ENCODE results near the gene HSD3B7. TPM values are rescaled to one million over a fixed set of nuclear protein-coding genes. Genes with fewer than 3 reads are reported as not detected.

HSD3B7 gene
- total RNA-seq, 4 donors from 2014 or later = 14.9 to 42.9 (median 22.5) TPM

DNA sequence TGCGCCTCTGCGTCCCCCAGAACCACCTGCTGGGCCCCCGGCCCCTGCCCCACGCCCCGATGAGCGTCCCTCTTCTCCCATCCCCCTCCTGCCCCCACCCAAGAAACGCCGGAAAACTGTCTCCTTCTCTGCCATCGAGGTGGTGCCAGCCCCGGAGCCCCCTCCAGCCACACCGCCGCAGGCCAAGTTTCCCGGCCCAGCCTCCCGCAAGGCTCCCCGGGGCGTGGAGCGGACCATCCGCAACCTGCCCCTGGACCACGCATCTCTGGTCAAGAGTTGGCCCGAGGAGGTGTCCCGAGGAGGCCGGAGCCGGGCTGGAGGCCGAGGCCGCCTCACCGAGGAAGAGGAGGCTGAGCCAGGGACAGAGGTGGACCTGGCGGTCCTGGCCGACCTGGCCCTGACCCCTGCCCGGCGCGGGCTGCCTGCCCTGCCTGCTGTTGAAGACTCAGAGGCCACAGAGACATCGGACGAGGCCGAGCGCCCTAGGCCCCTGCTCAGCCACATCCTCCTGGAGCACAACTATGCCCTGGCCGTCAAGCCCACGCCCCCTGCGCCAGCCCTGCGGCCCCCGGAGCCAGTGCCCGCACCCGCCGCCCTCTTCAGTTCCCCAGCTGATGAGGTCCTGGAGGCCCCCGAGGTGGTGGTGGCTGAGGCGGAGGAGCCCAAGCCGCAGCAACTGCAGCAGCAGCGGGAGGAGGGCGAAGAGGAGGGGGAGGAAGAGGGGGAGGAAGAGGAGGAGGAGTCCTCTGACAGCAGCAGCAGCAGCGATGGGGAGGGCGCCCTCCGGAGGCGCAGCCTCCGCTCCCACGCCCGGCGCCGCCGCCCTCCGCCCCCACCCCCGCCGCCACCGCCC lies 5.6 kb upstream of the HSD3B7 start:
- peaks cover 0 to 100% (median 20%) of the 10 kb centered on the region in 3 donors for H3K36me3 ChIP-seq
- DNase-seq (ENCODE audit: low spot score in 2 of 2) = no peak
- WGBS, 2 donors = 86 to 88% methylated on average over 26 to 61 of the region's 62 CpGs
- no peaks in the 10 kb centered on the region for H3K9me3 ChIP-seq
- TF ChIP-seq EP300 (IDR thresholded peaks at IDR 0.05) (no peak), POLR2A (IDR thresholded peaks at IDR 0.05) (no peak)
- TF ChIP-seq, protein P1, sequence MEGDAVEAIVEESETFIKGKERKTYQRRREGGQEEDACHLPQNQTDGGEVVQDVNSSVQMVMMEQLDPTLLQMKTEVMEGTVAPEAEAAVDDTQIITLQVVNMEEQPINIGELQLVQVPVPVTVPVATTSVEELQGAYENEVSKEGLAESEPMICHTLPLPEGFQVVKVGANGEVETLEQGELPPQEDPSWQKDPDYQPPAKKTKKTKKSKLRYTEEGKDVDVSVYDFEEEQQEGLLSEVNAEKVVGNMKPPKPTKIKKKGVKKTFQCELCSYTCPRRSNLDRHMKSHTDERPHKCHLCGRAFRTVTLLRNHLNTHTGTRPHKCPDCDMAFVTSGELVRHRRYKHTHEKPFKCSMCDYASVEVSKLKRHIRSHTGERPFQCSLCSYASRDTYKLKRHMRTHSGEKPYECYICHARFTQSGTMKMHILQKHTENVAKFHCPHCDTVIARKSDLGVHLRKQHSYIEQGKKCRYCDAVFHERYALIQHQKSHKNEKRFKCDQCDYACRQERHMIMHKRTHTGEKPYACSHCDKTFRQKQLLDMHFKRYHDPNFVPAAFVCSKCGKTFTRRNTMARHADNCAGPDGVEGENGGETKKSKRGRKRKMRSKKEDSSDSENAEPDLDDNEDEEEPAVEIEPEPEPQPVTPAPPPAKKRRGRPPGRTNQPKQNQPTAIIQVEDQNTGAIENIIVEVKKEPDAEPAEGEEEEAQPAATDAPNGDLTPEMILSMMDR (IDR thresholded peaks at IDR 0.05) = no peak
- no peak overlapping the region for H3K4me3 ChIP-seq
- no peaks in the 10 kb centered on the region for H3K27me3 ChIP-seq
- H3K27ac ChIP-seq = no peak overlapping the region
- peaks cover 0 to 5% (median 0%) of the 10 kb centered on the region in 4 donors for H3K4me1 ChIP-seq

DNA sequence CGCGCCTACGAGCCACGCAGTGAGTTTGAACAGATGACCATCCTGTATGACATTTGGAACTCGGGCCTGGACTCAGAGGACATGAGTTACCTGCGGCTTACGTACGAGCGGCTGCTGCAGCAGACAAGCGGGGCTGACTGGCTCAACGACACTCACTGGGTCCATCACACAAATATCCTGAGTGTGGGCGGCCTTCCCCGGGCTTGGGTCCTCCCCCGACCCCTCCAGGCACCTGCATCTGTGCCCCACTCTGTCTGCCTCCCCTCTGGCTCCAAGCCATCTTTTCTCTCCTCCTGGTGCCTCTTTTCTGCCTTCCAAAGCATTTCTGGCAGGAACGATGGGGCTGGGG lies 5.0 kb upstream of the HSD3B7 start:
- no peaks in the 10 kb centered on the region for H3K27me3 ChIP-seq
- no peak for DNase-seq (ENCODE audit: low spot score in 2 of 2)
- peaks cover 0 to 99% (median 20%) of the 10 kb centered on the region in 3 donors for H3K36me3 ChIP-seq
- no peaks in the 10 kb centered on the region for H3K9me3 ChIP-seq
- H3K4me1 ChIP-seq = peaks cover 0 to 11% (median 2%) of the 10 kb centered on the region in 4 donors
- WGBS, 2 donors = 80 to 88% methylated on average over 7 to 14 of the region's 15 CpGs
- H3K4me3 ChIP-seq = no peak overlapping the region
- TF ChIP-seq, protein P1 (IDR thresholded peaks at IDR 0.05) = no peak
- TF ChIP-seq EP300 (IDR thresholded peaks at IDR 0.05) = no peak
- no peak for TF ChIP-seq POLR2A (IDR thresholded peaks at IDR 0.05)
- no peak overlapping the region for H3K27ac ChIP-seq

DNA sequence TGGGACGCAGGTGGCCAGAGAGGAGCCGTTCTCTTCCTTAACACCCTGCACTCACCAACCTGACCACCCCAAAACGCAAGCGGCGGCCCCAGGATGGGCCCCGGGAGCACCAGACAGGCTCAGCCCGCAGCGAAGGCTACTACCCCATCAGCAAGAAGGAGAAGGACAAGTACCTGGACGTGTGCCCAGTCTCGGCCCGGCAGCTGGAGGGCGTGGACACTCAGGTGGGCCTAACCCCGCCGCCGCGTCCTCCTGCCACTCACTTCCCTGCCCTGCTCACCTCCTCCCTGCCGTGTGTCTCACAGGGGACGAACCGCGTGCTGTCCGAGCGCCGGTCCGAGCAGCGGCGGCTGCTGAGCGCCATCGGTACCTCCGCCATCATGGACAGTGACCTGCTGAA lies 4.6 kb upstream of the HSD3B7 start:
- H3K27me3 ChIP-seq = no peaks in the 10 kb centered on the region
- H3K27ac ChIP-seq = no peak overlapping the region
- TF ChIP-seq EP300 (IDR thresholded peaks at IDR 0.05) (no peak), POLR2A (IDR thresholded peaks at IDR 0.05) (no peak)
- TF ChIP-seq, protein P1 (IDR thresholded peaks at IDR 0.05) = no peak
- WGBS, 2 donors = 92 to 93% methylated on average over 28 to 29 of the region's 29 CpGs
- no peaks in the 10 kb centered on the region for H3K9me3 ChIP-seq
- peaks cover 0 to 15% (median 6%) of the 10 kb centered on the region in 4 donors for H3K4me1 ChIP-seq
- no peak for DNase-seq (ENCODE audit: low spot score in 2 of 2)
- H3K4me3 ChIP-seq = no peak overlapping the region
- peaks cover 0 to 94% (median 20%) of the 10 kb centered on the region in 3 donors for H3K36me3 ChIP-seq

DNA sequence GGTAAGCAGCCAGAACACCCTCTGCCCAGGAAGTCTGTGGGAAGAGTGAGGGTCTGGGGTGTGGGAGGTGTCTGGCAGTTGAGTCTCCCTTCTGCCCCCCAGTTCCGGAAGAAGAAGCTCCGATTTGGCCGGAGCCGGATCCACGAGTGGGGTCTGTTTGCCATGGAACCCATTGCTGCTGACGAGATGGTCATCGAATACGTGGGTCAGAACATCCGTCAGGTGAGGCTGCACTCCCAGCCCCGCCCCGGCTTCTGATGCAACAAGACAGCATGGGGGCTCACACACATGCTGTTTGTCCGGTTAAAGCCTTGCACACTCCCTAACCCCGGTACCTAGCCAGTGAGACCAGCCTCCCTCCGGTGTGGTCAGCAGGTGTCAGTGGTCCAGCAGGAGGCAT lies 4.0 kb upstream of the HSD3B7 start:
- H3K9me3 ChIP-seq = no peaks in the 10 kb centered on the region
- no peaks in the 10 kb centered on the region for H3K27me3 ChIP-seq
- H3K36me3 ChIP-seq = peaks cover 0 to 89% (median 14%) of the 10 kb centered on the region in 3 donors
- H3K4me1 ChIP-seq = peaks cover 0 to 20% (median 9%) of the 10 kb centered on the region in 4 donors
- no peak overlapping the region for H3K27ac ChIP-seq
- DNase-seq (ENCODE audit: low spot score in 2 of 2) = no peak
- TF ChIP-seq, protein P1 (IDR thresholded peaks at IDR 0.05) = no peak
- no peak for TF ChIP-seq POLR2A (IDR thresholded peaks at IDR 0.05)
- TF ChIP-seq EP300 (IDR thresholded peaks at IDR 0.05) = no peak
- no peak overlapping the region for H3K4me3 ChIP-seq
- 90 to 93% methylated on average over 14 of the region's 14 CpGs for WGBS, 2 donors

DNA sequence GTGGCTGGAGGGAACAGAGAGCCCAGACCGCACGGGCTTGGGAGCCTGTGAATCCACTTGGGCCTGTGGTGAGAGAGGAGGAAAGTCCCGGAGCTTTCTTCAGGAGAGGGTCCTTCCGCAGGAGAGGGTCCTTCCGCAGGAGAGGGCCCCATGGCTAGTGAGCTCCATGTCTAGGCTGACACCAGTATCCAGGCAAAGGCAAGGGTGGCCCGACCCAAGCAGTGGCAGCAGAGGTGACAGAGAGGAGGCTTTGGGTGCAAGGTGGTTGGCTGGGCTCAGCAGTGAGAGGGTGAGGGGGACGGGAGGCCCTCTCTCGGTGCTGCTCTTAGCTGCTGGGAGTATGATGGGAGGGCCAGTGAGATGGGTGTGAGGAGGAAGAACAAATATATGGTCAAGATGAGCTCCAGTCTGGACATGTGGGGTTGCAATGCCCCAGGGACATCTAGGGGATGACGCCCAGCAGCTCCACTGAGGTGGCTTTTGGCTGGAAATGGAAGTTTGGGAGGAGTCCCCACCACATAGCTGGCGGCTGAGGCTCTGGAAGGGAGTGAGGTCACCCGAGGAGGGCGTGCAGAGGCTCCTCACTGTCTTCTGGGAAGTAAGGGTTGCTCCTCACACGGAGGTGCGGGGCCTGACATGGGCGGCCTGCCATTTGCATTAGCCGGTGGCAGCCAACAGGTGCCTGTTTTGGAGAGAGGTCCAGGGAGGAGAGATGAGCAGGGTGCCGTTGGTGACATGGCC lies 2.3 kb upstream of the HSD3B7 start:
- TF ChIP-seq EP300 (IDR thresholded peaks at IDR 0.05) = no peak
- TF ChIP-seq, protein P1 (IDR thresholded peaks at IDR 0.05) = no peak
- TF ChIP-seq POLR2A (IDR thresholded peaks at IDR 0.05) = no peak
- Histone ChIP-seq H3K27ac (peak overlapping the region in 1 of 4 donors; percentile 4), H3K9me3 (no peaks in the 10 kb centered on the region), H3K4me3 (no peak overlapping the region), H3K36me3 (peaks cover 0 to 87% (median 13%) of the 10 kb centered on the region in 3 donors), H3K27me3 (no peaks in the 10 kb centered on the region), H3K4me1 (peaks cover 0 to 29% (median 11%) of the 10 kb centered on the region in 4 donors)
- WGBS, 2 donors = 55 to 78% methylated on average over 15 to 17 of the region's 17 CpGs
- DNase-seq (ENCODE audit: low spot score in 2 of 2) = no peak
